Muscle of arm (tissue), 14 donors: ENCODE measurements around the gene LYPD6B. TPM values are rescaled to one million over a fixed set of nuclear protein-coding genes. Genes with fewer than 3 reads are reported as not detected.

ENCODE experiments used
- DNase-seq: peaks from one replicate; pipeline ENCODE4 v3.0.0-alpha.2; 2013
- long read RNA-seq, 11 donors: transcript quantifications; one replicate each; lab custom pipeline, GENCODE V29; 2026
- polyA plus RNA-seq, 12 donors: library from polyadenylated mRNA; unstranded; fragments of 120-200 nt; gene quantifications; one replicate each; pipeline ENCODE4 v1.2.1, GENCODE V29; 2013; ENCODE audit not compliant: insufficient read length in 12 of 12

The LYPD6B gene
- 10 to 100 TPM in 1 of 12 donors, 1 to 10 TPM in 2, under 1 TPM in 4, not detected in 5; 0.14 to 27.5 (median 0.24) TPM for polyA plus RNA-seq
- long read RNA-seq, donor 1, partial matches to known transcripts, result 0 of 4 reads
- long read RNA-seq, donor 1, other reads (novel, unspliced or antisense), result 0 of 4 reads
- long read RNA-seq, donor 2, result 0 reads
- long read RNA-seq, donor 3, result 0 reads
- long read RNA-seq, donor 4, result 0 reads
- long read RNA-seq, donor 5, result 0 reads
- long read RNA-seq, donor 6, result 0 reads
- long read RNA-seq, donor 7, result 0 reads
- long read RNA-seq, donor 8, result 0 reads
- long read RNA-seq, donor 9, result 0 reads
- long read RNA-seq, donor 10, result 0 reads
- long read RNA-seq, donor 11, result 0 reads

GRCh38 chr2:149038442-149039212 is at the start of gene LYPD6B:
Gene LYPD6B, plus strand, starts transcription at chr2:149038699. Its CDS starts 92,250 bp downstream, at chr2:149130949.
- DNase-seq, result no peak

- DNase-seq, result peak; percentile 71
Observed at GRCh38 chr2:148989882-148990493, 48.5 kb upstream of the LYPD6B start.

- DNase-seq, result no peak
Observed at GRCh38 chr2:148990968-148991367, 47.5 kb upstream of the LYPD6B start.

DNA sequence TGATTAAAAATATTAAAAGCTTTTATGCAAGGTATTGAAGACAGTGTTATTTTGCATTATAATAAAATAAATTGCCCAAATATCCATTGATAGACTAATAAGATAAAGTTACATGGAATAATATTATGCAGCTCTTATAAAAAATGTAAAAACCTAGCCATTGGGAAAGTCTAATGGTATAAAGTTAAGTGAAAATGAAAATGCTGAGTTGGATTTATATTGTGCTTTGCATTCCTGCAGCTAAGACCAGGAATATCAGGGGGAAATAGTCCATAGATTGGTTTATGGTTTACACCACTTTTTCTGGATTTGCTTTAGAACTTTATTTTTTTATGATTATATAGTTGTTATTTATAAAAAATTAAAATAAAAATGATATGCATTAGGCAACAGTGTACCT is 46.1 kb upstream of the LYPD6B start:
- DNase-seq, result no peak

DNA sequence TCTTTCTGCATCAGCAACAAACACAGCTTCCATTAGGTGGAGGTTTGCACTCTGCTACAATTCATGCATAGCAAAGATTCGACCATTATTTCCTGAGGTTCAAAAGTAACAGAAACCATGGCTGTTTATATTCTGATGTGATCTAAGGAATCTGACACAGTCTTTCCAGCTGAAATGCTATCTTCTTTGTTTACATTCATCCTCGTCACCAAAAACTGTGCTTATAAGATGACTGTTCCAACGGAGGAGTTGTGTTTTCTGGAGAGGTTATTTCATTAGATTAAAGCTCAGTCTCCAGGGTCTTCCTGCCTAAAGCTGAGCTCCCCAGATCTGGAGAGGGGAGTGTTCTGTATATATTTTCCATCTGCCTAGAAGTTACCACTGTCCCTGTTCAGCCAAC is 45.1 kb upstream of the LYPD6B start:
- DNase-seq, result no peak

GRCh38 chr2:148994341-148994740 is 44.2 kb upstream of the LYPD6B start:
- no peak for DNase-seq

DNA sequence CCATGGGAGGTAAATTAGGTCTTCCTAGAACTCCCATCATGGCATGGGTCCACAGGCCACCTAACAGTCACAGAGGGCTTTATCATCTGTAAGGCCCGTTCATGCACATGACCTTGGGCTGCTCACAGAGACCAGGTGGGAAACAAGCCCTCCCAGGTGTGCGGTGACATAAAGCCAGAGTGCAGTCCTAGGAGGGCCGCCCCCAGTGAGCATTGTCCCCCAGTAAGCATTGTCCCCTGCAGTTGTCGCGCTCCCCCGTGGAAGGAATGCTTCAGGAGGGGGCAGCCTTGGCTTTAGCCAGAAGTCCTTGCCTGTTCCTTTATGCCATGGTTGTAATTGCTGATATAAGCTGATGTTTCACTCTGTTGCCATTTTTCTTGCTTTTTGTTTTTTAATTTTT is 41.7 kb upstream of the LYPD6B start:
- DNase-seq, result no peak

DNA sequence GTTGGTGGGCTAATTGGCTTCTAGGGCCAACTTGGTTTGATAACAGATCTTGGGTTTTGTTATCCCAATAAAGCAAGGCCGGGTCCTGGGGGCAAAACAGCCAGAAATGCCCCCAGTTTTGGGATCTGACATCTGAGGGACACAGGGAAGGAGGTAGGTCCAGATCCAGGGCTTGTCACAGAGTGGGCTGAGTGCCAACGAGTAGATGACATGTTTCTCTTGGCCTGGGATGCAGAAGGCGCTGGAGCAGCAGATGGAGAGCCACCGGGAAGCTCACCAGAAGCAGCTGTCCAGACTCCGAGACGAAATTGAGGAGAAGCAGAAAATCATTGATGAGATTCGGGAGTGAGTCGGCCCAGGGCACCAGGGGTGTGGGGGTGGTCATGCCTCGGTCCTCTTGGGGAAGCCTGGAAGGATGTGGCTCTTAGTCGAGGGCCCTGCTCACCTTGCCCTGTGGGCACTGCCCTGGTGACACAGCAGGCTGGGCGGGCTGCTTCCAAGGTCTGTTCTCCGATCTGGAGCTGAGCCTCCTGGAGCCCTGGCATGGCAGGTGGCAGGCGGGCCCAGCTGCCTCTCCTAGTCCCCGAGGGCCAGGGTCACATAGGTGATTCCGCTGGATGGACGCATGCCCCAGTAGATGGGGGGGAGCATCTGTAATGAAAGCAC is 40.2 kb upstream of the LYPD6B start:
- DNase-seq, result no peak

- DNase-seq, result no peak
Observed at GRCh38 chr2:148998831-148999200, 39.7 kb upstream of the LYPD6B start.

DNA sequence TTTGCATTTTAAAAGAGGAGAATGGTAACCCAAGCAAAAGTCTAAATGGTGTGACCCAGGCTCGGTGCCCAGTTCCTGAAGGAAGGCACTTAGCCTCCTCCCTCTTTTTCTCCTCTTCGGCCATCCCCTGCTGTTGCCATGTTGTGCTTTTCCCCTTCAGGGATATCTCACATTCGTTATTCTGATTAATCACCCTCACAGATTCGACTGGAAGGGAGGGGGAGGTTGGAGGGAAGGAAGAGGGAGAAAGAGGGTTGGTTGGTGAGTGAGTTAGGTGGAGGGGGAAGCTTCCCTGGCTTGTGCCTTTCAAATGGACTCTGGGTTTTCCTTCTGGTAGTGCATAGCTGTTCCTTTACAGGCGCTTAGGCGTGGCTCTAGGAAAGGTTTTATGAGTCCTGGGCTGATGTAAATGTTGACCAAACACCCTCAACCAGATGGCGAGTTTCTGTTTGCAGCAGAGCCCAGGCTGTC is 39.0 kb upstream of the LYPD6B start:
- no peak for DNase-seq

DNA sequence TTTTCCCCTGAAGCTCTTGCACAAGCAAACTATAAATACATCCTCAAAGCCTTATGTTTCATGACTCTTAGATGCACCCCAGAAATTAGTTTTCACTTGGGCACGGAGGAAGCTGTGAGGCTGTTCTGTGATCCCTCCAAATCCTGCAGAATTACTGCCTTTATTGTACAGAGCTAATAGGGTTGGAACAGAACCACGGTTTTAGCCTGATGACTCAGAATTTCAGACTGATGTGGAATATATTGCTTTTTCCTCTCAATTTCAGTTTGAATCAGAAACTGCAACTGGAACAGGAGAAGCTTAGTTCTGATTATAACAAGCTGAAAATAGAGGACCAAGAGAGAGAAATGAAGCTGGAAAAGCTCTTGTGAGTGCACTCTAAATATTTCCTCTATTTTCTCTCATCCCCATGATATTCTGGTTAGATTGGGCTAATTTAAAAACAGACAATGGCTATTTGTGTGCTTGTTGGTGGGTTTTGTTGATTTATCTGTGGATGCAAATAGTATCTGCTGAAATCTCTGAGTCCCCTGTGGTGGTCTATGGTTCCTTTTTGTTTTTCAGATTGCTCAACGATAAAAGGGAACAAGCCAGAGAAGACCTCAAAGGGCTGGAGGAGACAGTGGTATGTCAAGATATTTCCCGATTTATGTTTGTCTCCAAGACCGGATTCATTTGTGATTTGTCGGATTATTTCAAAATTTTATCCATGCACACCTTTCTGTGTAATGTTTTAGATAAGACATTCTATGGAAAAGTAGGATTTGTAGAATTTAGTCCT is 38.2 kb upstream of the LYPD6B start:
- no peak for DNase-seq

DNA sequence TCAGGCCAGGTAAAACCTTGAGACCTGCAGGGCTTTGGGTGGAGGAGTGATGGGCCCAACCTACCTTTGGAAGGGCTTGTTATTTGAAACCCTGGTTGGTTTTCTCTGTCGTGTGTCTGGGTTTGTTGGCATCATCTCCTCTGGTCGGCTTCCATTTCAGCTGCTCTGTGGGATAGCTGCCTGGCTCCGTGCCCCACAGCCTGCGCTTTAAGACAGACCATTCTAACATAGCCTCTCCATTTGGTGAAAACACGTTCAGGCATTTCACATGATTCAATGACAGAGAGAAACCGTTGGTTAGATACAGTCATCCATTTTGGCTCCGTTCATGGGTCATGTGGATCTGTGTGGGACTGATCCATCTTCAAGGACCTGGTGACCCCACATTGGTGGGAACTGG is 37.0 kb upstream of the LYPD6B start:
- no peak for DNase-seq

GRCh38 chr2:149002378-149002890 is 36.1 kb upstream of the LYPD6B start:
- no peak for DNase-seq

DNA sequence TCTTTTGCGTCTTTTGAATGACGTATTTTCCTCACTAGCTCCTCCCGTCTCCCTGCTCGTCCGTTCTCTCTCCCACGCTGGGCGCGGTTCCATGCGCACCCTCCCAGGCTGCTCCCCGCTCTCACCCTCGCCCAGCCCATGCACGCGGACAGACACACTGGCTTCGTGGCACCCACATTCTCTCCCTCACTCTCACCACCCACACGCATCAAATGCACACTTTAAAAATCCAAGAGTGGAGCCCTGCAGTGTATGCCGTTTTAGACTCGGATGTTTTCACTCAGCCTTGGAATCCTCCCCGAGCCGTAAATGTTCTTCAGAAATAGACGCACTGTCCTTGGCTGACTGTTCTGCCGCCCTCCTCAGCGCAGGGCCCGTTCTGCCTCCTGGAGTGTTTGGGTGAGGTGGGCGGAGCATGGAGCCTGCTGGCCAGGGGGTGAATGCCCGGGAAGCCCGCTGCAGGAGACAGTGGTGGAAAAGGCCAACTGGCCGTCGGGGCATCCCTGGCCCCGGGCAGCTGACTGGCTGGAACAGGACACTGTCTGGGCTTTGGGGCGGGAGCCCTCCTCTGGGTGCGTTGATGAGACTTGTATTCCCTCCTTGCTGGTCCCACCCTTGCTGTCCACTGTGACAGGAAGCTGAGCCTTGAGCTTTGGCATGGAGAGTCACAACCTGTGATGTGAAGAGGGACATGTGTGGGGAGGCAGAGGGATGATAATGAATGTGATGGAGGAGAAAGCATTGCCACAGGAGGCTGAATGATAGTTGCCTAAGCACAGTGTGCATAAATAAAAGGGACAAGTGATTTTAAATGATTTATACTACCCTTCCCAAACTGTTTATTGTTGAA is 35.4 kb upstream of the LYPD6B start:
- DNase-seq, result no peak

DNA sequence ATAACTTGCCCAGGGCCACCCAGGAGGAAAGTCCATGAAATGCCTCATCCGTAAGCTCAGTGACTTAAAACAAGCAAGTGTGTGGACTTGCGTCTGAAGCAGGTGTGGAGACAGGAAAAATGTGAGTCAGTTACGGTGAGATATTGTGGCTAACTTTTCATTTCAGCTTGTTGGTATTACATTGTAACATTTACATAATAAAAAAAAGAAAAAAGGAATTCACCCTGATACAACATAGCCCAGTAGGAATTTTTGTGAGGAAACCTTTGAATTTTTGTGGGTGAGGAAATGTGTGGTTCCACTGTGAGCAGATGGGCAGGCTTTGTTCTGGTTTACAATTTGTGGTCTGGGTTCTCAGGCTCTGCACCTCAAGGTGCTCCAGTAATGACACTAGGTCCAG is 33.7 kb upstream of the LYPD6B start:
- DNase-seq, result no peak

- no peak for DNase-seq
Observed at GRCh38 chr2:149005471-149006077, 32.9 kb upstream of the LYPD6B start.

DNA sequence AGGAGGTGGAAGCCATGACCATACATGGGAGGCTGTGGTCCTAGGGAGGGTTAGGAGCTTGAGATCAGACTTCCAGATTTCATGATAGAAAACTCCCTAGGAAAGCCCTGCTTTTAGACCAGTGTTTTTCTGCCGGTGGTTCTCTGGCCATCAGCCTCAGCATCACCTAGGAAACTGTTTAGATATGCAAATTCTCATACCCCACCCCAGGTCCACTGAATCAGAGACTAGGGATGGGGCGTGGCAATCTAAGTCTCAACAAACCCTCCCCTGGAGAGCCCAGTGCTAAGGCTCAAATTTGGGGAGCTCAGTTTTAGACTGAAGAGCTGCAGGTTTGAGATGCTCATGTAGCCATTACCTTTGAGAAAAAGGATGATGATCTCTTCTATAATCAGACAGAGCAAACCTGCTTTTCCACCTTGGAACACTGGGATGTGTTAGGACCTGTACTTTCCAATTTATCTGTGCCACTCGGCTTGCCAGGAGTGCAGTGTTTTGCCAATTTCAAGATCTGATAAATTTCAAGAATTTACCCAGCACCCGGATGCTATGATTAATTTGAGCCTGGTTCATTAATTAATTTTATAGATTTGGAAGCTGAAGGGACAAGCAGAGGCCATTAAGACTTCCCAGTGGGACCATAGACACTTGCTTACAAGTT is 31.5 kb upstream of the LYPD6B start:
- no peak for DNase-seq

- no peak for DNase-seq
Observed at GRCh38 chr2:149008381-149008780, 30.1 kb upstream of the LYPD6B start.
